Measurements from ENCODE around the gene ASIC3. TPM values are rescaled to one million over a fixed set of nuclear protein-coding genes. Genes with fewer than 3 reads are reported as not detected.

The ASIC3 gene
- total and polyA plus RNA-seq, 8 donors, result 0.29 to 25.9 (median 3.2) TPM

GRCh38 chr7:151081170-151082101 is 33.1 kb downstream of the ASIC3 start:
- DNase-seq, result peak; percentile 48 to 69
- H3K27ac ChIP-seq, result peak overlapping the region; percentile 93 to 97 (median 96)
- H3K4me3 ChIP-seq, result peak overlapping the region; percentile 74 to 97 (median 94)
- WGBS, 5 donors, result 14 to 40% (median 18%) methylated on average over 27 to 64 of the region's 64 CpGs
- H3K36me3 ChIP-seq, result peaks cover 0 to 14% (median 12%) of the 10 kb centered on the region in 4 donors
- intact Hi-C loops (cut with DNase I; ENCODE audit: low total_unique reads), result no loop called here
- H3K4me1 ChIP-seq, result peaks cover 64 to 80% (median 79%) of the 10 kb centered on the region in 4 donors
- TF ChIP-seq EP300 (IDR thresholded peaks at IDR 0.05) (no peak), CTCF (IDR thresholded peaks at IDR 0.05) (no peak), POLR2AphosphoS5 (IDR thresholded peaks at IDR 0.05) (no peak), POLR2A (IDR thresholded peaks at IDR 0.05) (no peak)
- no peaks in the 10 kb centered on the region for H3K27me3 ChIP-seq
- no peaks in the 10 kb centered on the region for H3K9me3 ChIP-seq

- WGBS, 5 donors, result 33 to 44% (median 40%) methylated on average over 35 to 42 of the region's 42 CpGs
- DNase-seq, result peak in 1 of 2 donors; percentile 40
- H3K4me1 ChIP-seq, result peaks cover 54 to 76% (median 74%) of the 10 kb centered on the region in 4 donors
- H3K27ac ChIP-seq, result peak overlapping the region; percentile 93 to 97 (median 96)
- TF ChIP-seq CTCF (IDR thresholded peaks at IDR 0.05) (no peak), EP300 (IDR thresholded peaks at IDR 0.05) (no peak), POLR2AphosphoS5 (IDR thresholded peaks at IDR 0.05) (no peak), POLR2A (IDR thresholded peaks at IDR 0.05) (no peak)
- H3K36me3 ChIP-seq, result peaks cover 0 to 4% (median 3%) of the 10 kb centered on the region in 4 donors
- H3K9me3 ChIP-seq, result no peaks in the 10 kb centered on the region
- no peaks in the 10 kb centered on the region for H3K27me3 ChIP-seq
- H3K4me3 ChIP-seq, result peak overlapping the region; percentile 74 to 97 (median 94)
- intact Hi-C loops (cut with DNase I; ENCODE audit: low total_unique reads), result no loop called here
These were observed 34.1 kb downstream of the ASIC3 start for GRCh38 chr7:151082141-151083070.

GRCh38 chr7:151083071-151083823 is 34.9 kb downstream of the ASIC3 start, which contains the start of gene TMUB1:
Gene TMUB1, minus strand, starts transcription at chr7:151083493. Its CDS starts 930 bp downstream, at chr7:151082563.
- DNase-seq, result peak; percentile 84 to 92
- TF ChIP-seq EP300 (IDR thresholded peaks at IDR 0.05) (no peak), POLR2A (IDR thresholded peaks at IDR 0.05) (no peak), POLR2AphosphoS5 (IDR thresholded peaks at IDR 0.05) (peak in 2 of 3 donors; percentile 63 to 65)
- peak within 1 kb of the TSS; percentile 93 to 97 (median 96) for H3K27ac ChIP-seq
- peak within 1 kb of the TSS; percentile 74 to 97 (median 94) for H3K4me3 ChIP-seq
- H3K27me3 ChIP-seq, result no peaks in the 10 kb centered on the region
- peaks cover 56 to 76% (median 74%) of the 10 kb centered on the region in 4 donors for H3K4me1 ChIP-seq
- 0 to 1% (median 1%) methylated on average over 21 to 69 of the region's 69 CpGs for WGBS, 5 donors
- intact Hi-C loops (cut with DNase I; ENCODE audit: low total_unique reads), result no loop called here
- H3K9me3 ChIP-seq, result no peaks in the 10 kb centered on the region
- H3K36me3 ChIP-seq, result no peaks in the 10 kb centered on the region

- Histone ChIP-seq H3K4me3 (peak overlapping the region; percentile 74 to 97 (median 94)), H3K27ac (peak overlapping the region; percentile 93 to 97 (median 96)), H3K36me3 (no peaks in the 10 kb centered on the region), H3K27me3 (no peaks in the 10 kb centered on the region), H3K9me3 (no peaks in the 10 kb centered on the region), H3K4me1 (peaks cover 56 to 76% (median 74%) of the 10 kb centered on the region in 4 donors)
- no peak for DNase-seq
- 20 to 34% (median 26%) methylated on average over 2 to 3 of the region's 3 CpGs for WGBS, 5 donors
- intact Hi-C loops (cut with DNase I; ENCODE audit: low total_unique reads), result no loop called here
- no peak for TF ChIP-seq POLR2AphosphoS5 (IDR thresholded peaks at IDR 0.05)
- no peak for TF ChIP-seq CTCF (IDR thresholded peaks at IDR 0.05)
- TF ChIP-seq EP300 (IDR thresholded peaks at IDR 0.05), result no peak
- no peak for TF ChIP-seq POLR2A (IDR thresholded peaks at IDR 0.05)
These were observed 35.5 kb downstream of the ASIC3 start for GRCh38 chr7:151083824-151084160.

All from stomach (tissue), 9 donors.